Measurements from ENCODE around the gene CHST13.

The CHST13 gene

DNA sequence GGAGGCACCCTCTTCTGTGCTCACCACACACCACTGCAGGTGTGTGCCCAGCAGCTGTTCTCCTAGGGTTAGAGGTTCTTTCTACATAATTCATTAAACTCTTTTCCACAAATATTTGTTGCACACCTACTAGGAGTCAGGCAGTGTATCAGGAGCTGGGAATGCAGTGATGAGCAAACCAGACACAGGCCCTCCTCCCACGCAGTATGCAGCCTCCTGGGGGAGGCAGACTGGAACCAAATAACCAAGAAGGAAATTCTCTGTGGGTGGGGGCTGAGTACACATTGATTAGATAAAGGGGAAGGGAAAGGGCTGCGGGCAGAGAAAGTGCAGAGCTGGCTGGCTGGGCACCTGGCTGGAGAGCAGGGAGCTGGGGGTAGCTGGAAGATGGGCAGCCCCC, 53.3 kb downstream of the CHST13 start:
- TF ChIP-seq SIN3A (IDR thresholded peaks at IDR 0.05; ENCODE audit: borderline replicate concordance, insufficient read depth, low read length) (no peak), POLR2AphosphoS5 (IDR thresholded peaks at IDR 0.05; ENCODE audit: low read depth, low read length) (no peak), FOXP2 (optimal IDR thresholded peaks at IDR 0.05; ENCODE audit: borderline replicate concordance, extremely low read depth, extremely low read length, insufficient read depth) (no peak), TAF1 (IDR thresholded peaks at IDR 0.05; ENCODE audit: borderline replicate concordance, insufficient read depth, low read length) (no peak)
- TF ChIP-seq, protein P1, sequence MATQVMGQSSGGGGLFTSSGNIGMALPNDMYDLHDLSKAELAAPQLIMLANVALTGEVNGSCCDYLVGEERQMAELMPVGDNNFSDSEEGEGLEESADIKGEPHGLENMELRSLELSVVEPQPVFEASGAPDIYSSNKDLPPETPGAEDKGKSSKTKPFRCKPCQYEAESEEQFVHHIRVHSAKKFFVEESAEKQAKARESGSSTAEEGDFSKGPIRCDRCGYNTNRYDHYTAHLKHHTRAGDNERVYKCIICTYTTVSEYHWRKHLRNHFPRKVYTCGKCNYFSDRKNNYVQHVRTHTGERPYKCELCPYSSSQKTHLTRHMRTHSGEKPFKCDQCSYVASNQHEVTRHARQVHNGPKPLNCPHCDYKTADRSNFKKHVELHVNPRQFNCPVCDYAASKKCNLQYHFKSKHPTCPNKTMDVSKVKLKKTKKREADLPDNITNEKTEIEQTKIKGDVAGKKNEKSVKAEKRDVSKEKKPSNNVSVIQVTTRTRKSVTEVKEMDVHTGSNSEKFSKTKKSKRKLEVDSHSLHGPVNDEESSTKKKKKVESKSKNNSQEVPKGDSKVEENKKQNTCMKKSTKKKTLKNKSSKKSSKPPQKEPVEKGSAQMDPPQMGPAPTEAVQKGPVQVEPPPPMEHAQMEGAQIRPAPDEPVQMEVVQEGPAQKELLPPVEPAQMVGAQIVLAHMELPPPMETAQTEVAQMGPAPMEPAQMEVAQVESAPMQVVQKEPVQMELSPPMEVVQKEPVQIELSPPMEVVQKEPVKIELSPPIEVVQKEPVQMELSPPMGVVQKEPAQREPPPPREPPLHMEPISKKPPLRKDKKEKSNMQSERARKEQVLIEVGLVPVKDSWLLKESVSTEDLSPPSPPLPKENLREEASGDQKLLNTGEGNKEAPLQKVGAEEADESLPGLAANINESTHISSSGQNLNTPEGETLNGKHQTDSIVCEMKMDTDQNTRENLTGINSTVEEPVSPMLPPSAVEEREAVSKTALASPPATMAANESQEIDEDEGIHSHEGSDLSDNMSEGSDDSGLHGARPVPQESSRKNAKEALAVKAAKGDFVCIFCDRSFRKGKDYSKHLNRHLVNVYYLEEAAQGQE (IDR thresholded peaks at IDR 0.05; ENCODE audit: insufficient read depth in 1 of 2, low read depth in 2 of 2, low read length in 2 of 2): no peak

DNA sequence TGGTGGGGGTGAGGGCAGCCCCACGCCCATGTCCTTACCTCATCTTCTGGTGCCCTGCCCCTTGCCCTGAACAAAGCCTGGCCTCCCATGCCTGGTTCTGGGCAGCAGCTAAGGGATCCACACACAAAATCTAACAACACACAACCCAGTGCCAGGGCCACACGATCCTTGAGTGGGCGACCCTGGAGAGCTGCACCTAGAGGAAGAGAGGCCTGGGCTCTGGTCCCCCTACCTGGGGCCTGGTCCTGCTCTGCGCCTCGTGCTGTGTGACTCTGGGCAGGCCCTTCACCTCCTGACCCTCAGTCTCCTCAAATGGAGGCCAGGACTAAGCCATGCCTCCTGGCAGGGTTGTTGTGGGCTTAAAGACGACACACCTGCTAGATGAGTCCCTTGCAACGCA, 54.7 kb downstream of the CHST13 start:
- TF ChIP-seq FOXP2 (optimal IDR thresholded peaks at IDR 0.05; ENCODE audit: borderline replicate concordance, extremely low read depth, extremely low read length, insufficient read depth): no peak
- no peak for TF ChIP-seq POLR2AphosphoS5 (IDR thresholded peaks at IDR 0.05; ENCODE audit: low read depth, low read length)
- TF ChIP-seq TAF1 (IDR thresholded peaks at IDR 0.05; ENCODE audit: borderline replicate concordance, insufficient read depth, low read length): no peak
- TF ChIP-seq, protein P1 (IDR thresholded peaks at IDR 0.05; ENCODE audit: insufficient read depth in 1 of 2, low read depth in 2 of 2, low read length in 2 of 2): no peak
- TF ChIP-seq SIN3A (IDR thresholded peaks at IDR 0.05; ENCODE audit: borderline replicate concordance, insufficient read depth, low read length): no peak

DNA sequence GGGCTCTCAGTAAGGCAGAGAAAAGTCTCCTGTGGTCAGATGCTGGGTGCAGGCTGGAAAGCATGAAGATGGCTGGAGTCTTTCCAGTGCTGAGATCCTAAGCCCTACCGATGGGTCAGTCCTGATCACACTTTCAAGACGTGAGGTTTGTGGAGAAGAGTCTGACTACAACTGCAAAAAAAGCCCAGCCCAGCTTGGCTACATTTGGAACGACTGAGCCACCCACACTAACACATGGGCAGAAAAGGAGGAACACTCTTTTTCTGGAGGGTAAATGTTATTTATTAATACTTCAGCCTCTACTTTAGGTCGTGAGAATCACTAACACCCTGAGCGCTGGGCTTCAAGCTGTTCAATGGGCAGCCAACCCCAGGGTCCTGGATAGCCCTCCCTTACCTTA, 56.8 kb downstream of the CHST13 start:
- TF ChIP-seq TAF1 (IDR thresholded peaks at IDR 0.05; ENCODE audit: borderline replicate concordance, insufficient read depth, low read length) (no peak), SIN3A (IDR thresholded peaks at IDR 0.05; ENCODE audit: borderline replicate concordance, insufficient read depth, low read length) (no peak), POLR2AphosphoS5 (IDR thresholded peaks at IDR 0.05; ENCODE audit: low read depth, low read length) (no peak), FOXP2 (optimal IDR thresholded peaks at IDR 0.05; ENCODE audit: borderline replicate concordance, extremely low read depth, extremely low read length, insufficient read depth) (no peak)
- TF ChIP-seq, protein P1 (IDR thresholded peaks at IDR 0.05; ENCODE audit: insufficient read depth in 1 of 2, low read depth in 2 of 2, low read length in 2 of 2): no peak

DNA sequence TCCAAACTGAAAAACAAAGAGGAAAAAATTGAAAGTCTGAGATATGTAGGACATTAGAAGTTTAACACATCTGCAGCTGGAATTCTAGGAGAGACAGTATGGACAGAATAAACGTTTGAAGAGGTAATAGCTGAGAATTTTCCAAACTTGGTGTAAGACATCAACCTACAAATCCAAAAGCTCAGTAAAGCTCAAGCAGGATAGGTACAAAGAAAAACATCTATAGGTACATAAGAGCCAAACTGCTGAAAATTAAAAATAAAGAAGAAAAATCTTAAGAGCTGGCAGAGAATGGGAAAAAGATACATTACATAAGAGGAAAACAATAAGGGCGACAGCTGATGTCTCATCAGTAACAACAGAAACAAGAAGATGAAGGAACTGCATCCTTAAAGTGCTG, 57.6 kb downstream of the CHST13 start:
- TF ChIP-seq TAF1 (IDR thresholded peaks at IDR 0.05; ENCODE audit: borderline replicate concordance, insufficient read depth, low read length): no peak
- TF ChIP-seq POLR2AphosphoS5 (IDR thresholded peaks at IDR 0.05; ENCODE audit: low read depth, low read length): no peak
- TF ChIP-seq, protein P1 (IDR thresholded peaks at IDR 0.05; ENCODE audit: insufficient read depth in 1 of 2, low read depth in 2 of 2, low read length in 2 of 2): no peak
- TF ChIP-seq FOXP2 (optimal IDR thresholded peaks at IDR 0.05; ENCODE audit: borderline replicate concordance, extremely low read depth, extremely low read length, insufficient read depth): no peak
- TF ChIP-seq SIN3A (IDR thresholded peaks at IDR 0.05; ENCODE audit: borderline replicate concordance, insufficient read depth, low read length): no peak

DNA sequence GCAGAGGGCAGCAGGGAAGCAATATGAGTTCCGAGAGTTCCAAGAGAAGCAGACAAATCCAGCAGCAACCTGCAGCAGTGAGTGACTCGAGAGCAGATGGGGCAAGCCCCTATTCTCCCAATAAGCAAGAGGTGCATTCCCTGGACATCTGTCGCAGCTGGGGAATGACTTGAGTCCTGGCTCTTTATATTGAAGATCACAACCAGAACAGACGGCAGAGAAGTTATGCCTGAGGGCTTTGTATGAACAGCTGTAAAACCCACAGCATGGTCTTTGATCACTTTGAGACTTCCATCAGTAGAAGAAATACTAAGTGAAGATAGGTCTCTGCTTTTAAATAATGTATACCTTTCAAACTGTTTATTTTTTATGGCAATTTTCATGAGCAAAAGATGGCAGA, 58.4 kb downstream of the CHST13 start:
- TF ChIP-seq FOXP2 (optimal IDR thresholded peaks at IDR 0.05; ENCODE audit: borderline replicate concordance, extremely low read depth, extremely low read length, insufficient read depth) (no peak), POLR2AphosphoS5 (IDR thresholded peaks at IDR 0.05; ENCODE audit: low read depth, low read length) (no peak), TAF1 (IDR thresholded peaks at IDR 0.05; ENCODE audit: borderline replicate concordance, insufficient read depth, low read length) (no peak), SIN3A (IDR thresholded peaks at IDR 0.05; ENCODE audit: borderline replicate concordance, insufficient read depth, low read length) (no peak)
- TF ChIP-seq, protein P1 (IDR thresholded peaks at IDR 0.05; ENCODE audit: insufficient read depth in 1 of 2, low read depth in 2 of 2, low read length in 2 of 2): no peak
